NCI-H345 (cell line): ENCODE results near the gene SHPK.
"Not testable (repeated sequence)": the region's sequence is repeated elsewhere in the genome, so short reads cannot be mapped to it uniquely, and the experiment has no call there.

Source experiments
- DNase-seq: peaks from one replicate; lab custom pipeline; 2025; lab: John Stamatoyannopoulos, UW

Gene SHPK

GRCh38 chr17:3590231-3590630 is 45.8 kb downstream of the SHPK start:
- no peak for DNase-seq

- DNase-seq: no peak
These were observed 46.3 kb downstream of the SHPK start for GRCh38 chr17:3589784-3590183.

- DNase-seq: no peak
These were observed 50.2 kb downstream of the SHPK start for GRCh38 chr17:3585826-3586225.

GRCh38 chr17:3583456-3583855 is 52.6 kb downstream of the SHPK start:
- DNase-seq: no peak

GRCh38 chr17:3582915-3583314 is 53.1 kb downstream of the SHPK start:
- no peak for DNase-seq

- not testable (repeated sequence) for DNase-seq
These were observed 57.4 kb downstream of the SHPK start for GRCh38 chr17:3578667-3579066.

DNA sequence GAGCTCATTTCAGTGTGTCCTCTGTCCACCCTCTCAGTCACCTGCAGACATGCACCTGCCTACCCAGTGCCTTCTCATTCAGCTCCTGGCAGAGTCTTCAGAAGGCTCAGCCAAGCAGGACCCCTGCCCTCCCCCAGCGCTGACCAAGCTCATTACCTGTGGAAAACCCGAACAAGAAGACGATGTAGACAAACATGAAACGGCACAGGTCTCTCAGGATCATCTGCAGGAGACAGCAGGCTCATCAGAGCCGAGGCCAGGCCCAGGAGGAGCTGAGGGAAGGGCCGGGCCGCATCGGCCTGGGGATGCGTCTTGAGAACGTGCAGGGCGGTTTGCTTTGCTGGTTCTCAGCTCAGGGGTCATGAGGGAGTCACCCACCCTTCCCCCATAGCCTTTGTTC is 59.1 kb downstream of the SHPK start:
- DNase-seq: no peak

DNA sequence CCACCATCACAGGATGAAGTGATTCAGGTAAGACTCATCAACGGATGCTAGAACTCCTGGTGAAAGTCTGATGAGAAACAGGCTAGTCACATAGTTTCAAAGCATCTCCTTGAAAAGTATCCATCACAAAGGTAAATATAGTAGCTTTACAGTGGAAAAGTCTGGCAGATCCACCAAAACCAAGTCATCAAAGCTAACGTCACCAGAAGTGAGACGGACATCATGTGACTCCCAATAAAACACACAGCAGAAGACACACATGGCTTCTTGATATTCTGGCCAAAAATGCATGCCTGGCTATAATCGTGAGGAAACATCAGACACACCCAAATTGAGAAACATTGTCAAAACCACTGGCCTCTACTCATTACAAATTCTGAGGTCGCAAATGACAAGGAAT is 60.5 kb downstream of the SHPK start:
- no peak for DNase-seq

GRCh38 chr17:3574231-3574630 is 61.8 kb downstream of the SHPK start:
- no peak for DNase-seq

GRCh38 chr17:3573246-3574100 is 62.6 kb downstream of the SHPK start:
- no peak for DNase-seq

GRCh38 chr17:3572231-3572630 is 63.8 kb downstream of the SHPK start:
- no peak for DNase-seq

GRCh38 chr17:3571043-3571900 is 64.8 kb downstream of the SHPK start:
- no peak for DNase-seq

GRCh38 chr17:3569534-3570137 is 66.4 kb downstream of the SHPK start:
- no peak for DNase-seq

GRCh38 chr17:3566551-3566950 is 69.5 kb downstream of the SHPK start:
- no peak for DNase-seq

DNA sequence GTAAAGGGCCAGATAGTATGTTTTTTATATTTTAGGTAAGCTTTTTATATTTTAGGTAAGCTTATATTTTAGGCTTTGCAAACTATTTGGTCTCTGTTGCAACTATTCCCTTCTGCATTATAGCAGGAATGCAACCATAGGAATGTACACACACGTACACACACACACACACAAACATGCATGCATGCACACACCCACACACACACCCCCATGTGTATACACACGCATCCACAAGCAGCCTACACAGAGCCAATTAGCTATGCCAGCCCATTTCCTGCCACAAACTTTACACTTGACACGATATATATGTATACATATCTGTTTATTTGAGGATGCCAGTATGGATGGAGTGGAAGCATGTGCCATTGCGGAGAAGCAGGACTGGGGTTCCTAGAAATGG is 70.9 kb downstream of the SHPK start:
- DNase-seq: no peak

DNA sequence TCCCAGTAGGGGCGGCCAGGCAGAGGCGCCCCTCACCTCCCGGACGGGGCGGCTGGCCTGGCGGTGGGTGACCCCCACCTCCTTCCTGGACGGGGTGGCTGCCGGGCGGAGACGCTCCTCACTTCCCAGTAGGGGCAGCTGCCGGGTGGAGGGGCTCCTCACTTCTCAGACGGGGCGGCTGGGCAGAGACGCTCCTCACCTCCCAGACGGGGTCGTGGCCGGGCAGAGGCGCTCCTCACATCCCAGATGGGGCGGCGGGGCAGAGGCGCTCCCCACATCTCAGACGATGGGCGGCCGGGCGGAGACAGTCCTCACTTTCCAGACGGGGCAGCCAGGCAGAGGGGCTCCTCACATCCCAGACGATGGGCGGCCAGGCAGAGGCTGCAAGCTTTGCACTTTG is 71.8 kb downstream of the SHPK start:
- DNase-seq: not testable (repeated sequence)

- DNase-seq: no peak
These were observed 76.8 kb downstream of the SHPK start for GRCh38 chr17:3559270-3559645.

DNA sequence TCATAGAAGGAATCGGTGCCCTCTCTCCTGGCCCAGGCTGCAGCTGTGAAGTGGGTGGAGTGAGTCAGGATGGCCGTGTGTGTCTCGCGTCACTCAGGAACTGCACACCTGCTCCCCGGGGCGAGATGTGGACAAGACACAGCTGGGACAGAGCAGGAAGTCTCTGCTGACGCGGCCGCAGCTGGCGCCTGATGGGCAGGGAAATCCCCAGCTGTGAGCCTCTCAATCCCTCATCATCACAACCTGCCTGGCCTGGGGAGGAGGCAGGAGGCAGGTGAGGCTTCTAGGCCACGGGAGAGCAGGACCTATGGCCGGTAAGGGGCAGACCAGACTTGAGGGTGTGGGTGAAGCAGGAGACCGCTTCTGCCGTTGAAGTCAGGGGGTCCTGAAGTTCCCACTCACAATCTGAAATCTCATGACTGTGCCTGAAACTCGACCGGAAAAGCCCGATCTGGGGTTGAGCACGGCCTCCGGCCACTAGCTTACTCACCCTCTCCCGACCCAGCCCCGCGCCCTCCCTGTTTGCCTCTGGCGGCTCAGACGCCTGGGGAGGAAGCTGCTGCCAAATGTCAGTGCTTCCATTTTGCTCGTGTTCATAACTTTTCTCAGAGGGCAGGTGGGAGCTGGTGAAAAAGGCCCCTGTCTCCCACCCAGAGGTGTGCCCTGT is 77.3 kb downstream of the SHPK start:
- DNase-seq: no peak
